HL-60 (cell line): Measurements from ENCODE around the gene MESD.

Experiments
- CTCF ChIP-seq: IDR thresholded peaks from one replicate; pipeline ENCODE4 v1.5.1; 2011; ENCODE audit warnings: low read length, control low read depth, inconsistent platforms; ENCODE audit not compliant: insufficient read depth
- POLR2AphosphoS5 ChIP-seq: IDR thresholded peaks from 2 replicates; pipeline ENCODE4 v1.6.1; 2012; ENCODE audit warnings: low read depth
- REST ChIP-seq: IDR thresholded peaks from 2 replicates; pipeline ENCODE4 v1.6.1; 2012; ENCODE audit warnings: low read depth; ENCODE audit not compliant: insufficient replicate concordance
- SPI1 ChIP-seq: IDR thresholded peaks from 2 replicates; pipeline ENCODE4 v1.6.1; 2012; ENCODE audit warnings: low read depth, mild to moderate bottlenecking, borderline replicate concordance

DNA sequence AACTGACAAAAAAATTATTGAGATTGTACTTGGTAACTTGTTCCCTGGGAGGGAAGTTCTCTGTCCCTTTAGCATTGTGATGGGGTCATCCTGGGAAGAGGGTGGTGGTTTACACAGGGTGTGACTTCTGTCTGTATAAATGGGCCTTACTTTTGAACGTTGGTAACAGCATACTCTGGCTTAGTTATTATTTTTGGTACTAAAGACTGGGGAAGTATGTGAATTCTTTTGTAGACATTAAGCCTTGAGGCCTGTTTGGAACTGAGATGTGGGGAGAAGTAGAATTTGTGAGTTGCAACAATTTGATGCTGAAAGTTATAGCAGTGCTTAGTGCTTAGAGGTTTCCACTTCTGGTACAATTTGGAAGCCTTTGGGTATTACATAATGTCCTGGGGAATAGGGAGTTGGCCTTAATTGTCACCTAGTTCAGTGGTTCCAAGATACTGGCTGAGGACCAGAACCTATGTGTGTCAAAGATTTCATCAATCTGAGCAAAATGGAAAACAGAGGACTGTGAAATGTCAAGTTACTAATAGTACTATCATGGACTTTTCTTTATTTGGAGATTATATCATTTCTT is 27.0 kb upstream of the MESD start:
- no peak for TF ChIP-seq POLR2AphosphoS5
- no peak for TF ChIP-seq CTCF
- no peak for TF ChIP-seq REST
- no peak for TF ChIP-seq SPI1
